Measurements from ENCODE around the gene TMEM208. TPM values are rescaled to one million over a fixed set of nuclear protein-coding genes. Genes with fewer than 3 reads are reported as not detected.
A peak's percentile ranks its signal among the peaks of the same experiment; 100 is the strongest.

TMEM208 gene
- total RNA-seq, 4 donors from 2014 or later, result 33.0 to 45.4 (median 40.8) TPM

- no peak for TF ChIP-seq CTCF (IDR thresholded peaks at IDR 0.05)
- no peak for ATAC-seq (ENCODE audit: low FRiP score)
- no peak for DNase-seq (ENCODE audit: low spot score)
Measured at GRCh38 chr16:67243481-67243880, 16.6 kb downstream of the TMEM208 start.

GRCh38 chr16:67244387-67245185 lies 17.7 kb downstream of the TMEM208 start:
- DNase-seq (ENCODE audit: low spot score), result peak; percentile 37
- no peak for ATAC-seq (ENCODE audit: low FRiP score)
- no peak for TF ChIP-seq CTCF (IDR thresholded peaks at IDR 0.05)

GRCh38 chr16:67245186-67245585 lies 18.3 kb downstream of the TMEM208 start:
- no peak for DNase-seq (ENCODE audit: low spot score)
- no peak for ATAC-seq (ENCODE audit: low FRiP score)
- no peak for TF ChIP-seq CTCF (IDR thresholded peaks at IDR 0.05)

GRCh38 chr16:67245674-67246080 lies 18.7 kb downstream of the TMEM208 start:
- TF ChIP-seq CTCF (IDR thresholded peaks at IDR 0.05), result no peak
- ATAC-seq (ENCODE audit: low FRiP score), result peak; percentile 5
- no peak for DNase-seq (ENCODE audit: low spot score)

- ATAC-seq (ENCODE audit: low FRiP score) (peak; percentile 43), DNase-seq (ENCODE audit: low spot score) (peak; percentile 63)
- TF ChIP-seq CTCF (IDR thresholded peaks at IDR 0.05), result no peak
Measured at GRCh38 chr16:67246081-67246755, 19.3 kb downstream of the TMEM208 start.

GRCh38 chr16:67246756-67247191 lies 19.8 kb downstream of the TMEM208 start:
- DNase-seq (ENCODE audit: low spot score), result peak; percentile 35
- peak; percentile 27 for ATAC-seq (ENCODE audit: low FRiP score)
- no peak for TF ChIP-seq CTCF (IDR thresholded peaks at IDR 0.05)

Data from omental fat pad (tissue), 4 donors.